ENCODE results near the gene TLN1.

The TLN1 gene

GRCh38 chr9:35726931-35727330 lies 5.1 kb downstream of the TLN1 start:
- H3K4me3 ChIP-seq (ENCODE audit: low read depth, low read length) = no peak overlapping the region

GRCh38 chr9:35725362-35725761 lies 6.6 kb downstream of the TLN1 start:
- no peak overlapping the region for H3K4me3 ChIP-seq (ENCODE audit: low read depth, low read length)
- 0 out of 2 replicates have a peak, but pooled peaks have one; percentile 3 for TF ChIP-seq CTCF (IDR thresholded peaks at IDR 0.05; ENCODE audit: borderline replicate concordance, insufficient read depth, low read depth, low read length)

More at GRCh38 chr9:35726931-35727330, 5.1 kb downstream of the TLN1 start:
- peak; percentile 35; the same call in 1 of the 2 replicates for TF ChIP-seq CTCF (IDR thresholded peaks at IDR 0.05; ENCODE audit: borderline replicate concordance, insufficient read depth, low read depth, low read length)

GRCh38 chr9:35723908-35724307 lies 8.1 kb downstream of the TLN1 start:
- H3K4me3 ChIP-seq (ENCODE audit: low read depth, low read length) = no peak overlapping the region
- no peak for TF ChIP-seq CTCF (IDR thresholded peaks at IDR 0.05; ENCODE audit: borderline replicate concordance, insufficient read depth, low read depth, low read length)

GRCh38 chr9:35723426-35723825 lies 8.6 kb downstream of the TLN1 start:
- TF ChIP-seq CTCF (IDR thresholded peaks at IDR 0.05; ENCODE audit: borderline replicate concordance, insufficient read depth, low read depth, low read length) = no peak

GRCh38 chr9:35719546-35719945 lies 12.4 kb downstream of the TLN1 start:
- no peak for TF ChIP-seq CTCF (IDR thresholded peaks at IDR 0.05; ENCODE audit: borderline replicate concordance, insufficient read depth, low read depth, low read length)

More at GRCh38 chr9:35723426-35723825, 8.6 kb downstream of the TLN1 start:
- H3K4me3 ChIP-seq (ENCODE audit: low read depth, low read length) = no peak overlapping the region

GRCh38 chr9:35718721-35719511 lies 13.1 kb downstream of the TLN1 start:
- no peak overlapping the region for H3K4me3 ChIP-seq (ENCODE audit: low read depth, low read length)
- TF ChIP-seq CTCF (IDR thresholded peaks at IDR 0.05; ENCODE audit: borderline replicate concordance, insufficient read depth, low read depth, low read length) = no peak

More at GRCh38 chr9:35719546-35719945, 12.4 kb downstream of the TLN1 start:
- no peak overlapping the region for H3K4me3 ChIP-seq (ENCODE audit: low read depth, low read length)

All from GM12875 (cell line).